K562 (cell line): Measurements from ENCODE around the gene TSR3. TPM values are rescaled to one million over a fixed set of nuclear protein-coding genes. Genes with fewer than 3 reads are reported as not detected.
A peak's percentile ranks its signal among the peaks of the same experiment; 100 is the strongest.

ENCODE experiments used
- PHF20 ChIP-seq: fragments of 450-650 bp; IDR thresholded peaks from 2 replicates; pipeline ENCODE4 v1.6.1; 2018; ENCODE audit not compliant: partially characterized antibody
- POLR2B ChIP-seq: fragments of 450-650 bp; IDR thresholded peaks from 2 replicates; pipeline ENCODE4 v1.6.1; 2018; ENCODE audit warnings: low read depth; ENCODE audit not compliant: partially characterized antibody
- SRSF3 ChIP-seq: fragments of 200-400 bp; formaldehyde crosslinking; IDR thresholded peaks from 2 replicates; pipeline ENCODE4 v1.6.1; 2016; ENCODE audit warnings: mild to moderate bottlenecking, low read length, moderate library complexity; ENCODE audit not compliant: insufficient read depth
- polyA plus RNA-seq, 8 experiments: library from polyadenylated mRNA; depleted of rRNA in 4 of 8; stranded (reverse) in 5 of 8; unstranded in 3 of 8; fragments of >200 nt; fragmentation: Nextera tagmentation in 2 of 8; fragmentation: Illumina TruSeq in 1 of 8; extraction: Ambion mirVana in 2 of 8; extraction: Trizol in 1 of 8; gene quantifications; 2 replicates each; pipeline versions ENCODE4 v1.2.1 to v1.2.3, GENCODE V29; 2011 to 2014; ENCODE audit warnings: inconsistent platforms in 1 of 8, missing spikeins in 1 of 8
- total RNA-seq, 7 experiments: library from RNA; depleted of rRNA in 6 of 7; stranded (reverse); fragments of >200 nt in 6 of 7; fragmentation: Illumina TruSeq in 2 of 7; extraction: Trizol in 2 of 7; gene quantifications; 2 replicates each; pipeline versions ENCODE4 v1.2.1 to v1.2.3, GENCODE V29; 2011 to 2021; ENCODE audit warnings: low replicate concordance in 1 of 7
- TF ChIP-seq, protein P1 (sequence below), 2 experiments: fragments of 450-650 bp; formaldehyde crosslinking in 1 of 2; IDR thresholded peaks; 2 replicates each; pipeline versions ENCODE4 v1.4.0 to v1.6.1; 2014 to 2020; ENCODE audit warnings: mild to moderate bottlenecking in 2 of 2, borderline replicate concordance in 1 of 2, low read depth in 1 of 2
- TF ChIP-seq, protein P2 (sequence below): fragments of 450-650 bp; IDR thresholded peaks from 2 replicates; pipeline ENCODE4 v1.6.1; 2016; ENCODE audit warnings: low read depth, mild to moderate bottlenecking, moderate library complexity

The TSR3 gene
- total and polyA plus RNA-seq, 9 of the 15 experiments (the other 6 are each of a cell fraction or from before 2014, with no cell fraction given), result 1.5 to 74.8 (median 16.5) TPM

DNA sequence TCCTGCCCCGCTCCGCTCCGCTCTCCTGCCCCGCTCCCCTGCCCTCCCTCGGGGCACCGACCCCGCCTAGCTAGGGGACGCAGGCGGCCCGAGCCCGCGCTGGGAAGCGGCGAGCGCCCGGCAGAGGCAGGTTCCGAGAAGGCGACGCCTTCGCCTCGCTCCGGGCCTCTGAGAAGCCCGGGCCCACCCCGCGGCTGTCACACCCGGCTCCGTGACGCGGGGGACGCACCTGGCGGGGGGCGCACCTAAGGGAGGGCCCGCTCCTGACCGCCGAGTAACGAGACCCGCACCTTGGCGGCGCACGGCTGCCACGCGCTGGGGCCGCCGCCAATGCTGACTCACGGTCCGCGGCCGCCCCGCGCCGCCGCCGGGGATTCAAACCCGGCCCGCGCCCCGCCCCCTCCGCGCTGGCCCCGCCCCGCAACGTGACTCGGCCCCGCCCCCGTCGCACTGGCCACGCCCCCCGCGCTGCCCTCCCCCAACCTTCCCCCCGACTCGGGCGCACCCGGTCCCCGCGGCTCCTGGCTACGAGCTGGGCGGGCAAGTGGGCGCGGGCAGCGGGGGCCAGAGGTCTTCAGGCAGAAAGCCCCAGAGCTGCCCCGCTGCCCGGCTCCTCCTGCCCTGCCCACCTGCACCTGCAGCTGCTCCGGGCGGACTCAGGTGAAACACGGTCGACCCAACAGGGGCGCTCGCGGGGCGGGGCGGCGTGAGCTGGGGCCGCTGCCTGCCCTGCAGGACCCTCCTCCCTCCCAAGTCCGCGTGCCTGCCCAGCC, 27.8 kb upstream of the TSR3 start (continued):
- TF ChIP-seq, protein P1, sequence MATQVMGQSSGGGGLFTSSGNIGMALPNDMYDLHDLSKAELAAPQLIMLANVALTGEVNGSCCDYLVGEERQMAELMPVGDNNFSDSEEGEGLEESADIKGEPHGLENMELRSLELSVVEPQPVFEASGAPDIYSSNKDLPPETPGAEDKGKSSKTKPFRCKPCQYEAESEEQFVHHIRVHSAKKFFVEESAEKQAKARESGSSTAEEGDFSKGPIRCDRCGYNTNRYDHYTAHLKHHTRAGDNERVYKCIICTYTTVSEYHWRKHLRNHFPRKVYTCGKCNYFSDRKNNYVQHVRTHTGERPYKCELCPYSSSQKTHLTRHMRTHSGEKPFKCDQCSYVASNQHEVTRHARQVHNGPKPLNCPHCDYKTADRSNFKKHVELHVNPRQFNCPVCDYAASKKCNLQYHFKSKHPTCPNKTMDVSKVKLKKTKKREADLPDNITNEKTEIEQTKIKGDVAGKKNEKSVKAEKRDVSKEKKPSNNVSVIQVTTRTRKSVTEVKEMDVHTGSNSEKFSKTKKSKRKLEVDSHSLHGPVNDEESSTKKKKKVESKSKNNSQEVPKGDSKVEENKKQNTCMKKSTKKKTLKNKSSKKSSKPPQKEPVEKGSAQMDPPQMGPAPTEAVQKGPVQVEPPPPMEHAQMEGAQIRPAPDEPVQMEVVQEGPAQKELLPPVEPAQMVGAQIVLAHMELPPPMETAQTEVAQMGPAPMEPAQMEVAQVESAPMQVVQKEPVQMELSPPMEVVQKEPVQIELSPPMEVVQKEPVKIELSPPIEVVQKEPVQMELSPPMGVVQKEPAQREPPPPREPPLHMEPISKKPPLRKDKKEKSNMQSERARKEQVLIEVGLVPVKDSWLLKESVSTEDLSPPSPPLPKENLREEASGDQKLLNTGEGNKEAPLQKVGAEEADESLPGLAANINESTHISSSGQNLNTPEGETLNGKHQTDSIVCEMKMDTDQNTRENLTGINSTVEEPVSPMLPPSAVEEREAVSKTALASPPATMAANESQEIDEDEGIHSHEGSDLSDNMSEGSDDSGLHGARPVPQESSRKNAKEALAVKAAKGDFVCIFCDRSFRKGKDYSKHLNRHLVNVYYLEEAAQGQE (IDR thresholded peaks at IDR 0.05; ENCODE audit: borderline replicate concordance), result no peak
- TF ChIP-seq, protein P1 (CRISPR knock-in tag; IDR thresholded peaks at IDR 0.05; ENCODE audit: low read depth), result 0 out of 2 replicates have a peak, but pooled peaks have one; percentile 19
- TF ChIP-seq POLR2B (peak; percentile 33), SRSF3 (0 out of 2 replicates have a peak, but pooled peaks have one; percentile 92), PHF20 (no peak)
- TF ChIP-seq, protein P2, sequence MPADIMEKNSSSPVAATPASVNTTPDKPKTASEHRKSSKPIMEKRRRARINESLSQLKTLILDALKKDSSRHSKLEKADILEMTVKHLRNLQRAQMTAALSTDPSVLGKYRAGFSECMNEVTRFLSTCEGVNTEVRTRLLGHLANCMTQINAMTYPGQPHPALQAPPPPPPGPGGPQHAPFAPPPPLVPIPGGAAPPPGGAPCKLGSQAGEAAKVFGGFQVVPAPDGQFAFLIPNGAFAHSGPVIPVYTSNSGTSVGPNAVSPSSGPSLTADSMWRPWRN, result peak; percentile 74
